Liver (tissue), 9 donors: ENCODE results near the gene EPB41L4A. TPM values are rescaled to one million over a fixed set of nuclear protein-coding genes. Genes with fewer than 3 reads are reported as not detected.

Experiments
- DNase-seq: peaks from one replicate; pipeline ENCODE4 v3.0.0-alpha.2; 2017; ENCODE audit warnings: low spot score
- H3K27ac ChIP-seq, 2 donors: one replicate each; pipeline ENCODE4 v1.7.0; 2013; ENCODE audit warnings: inconsistent platforms in 2 of 2, low read length in 2 of 2, control low read depth in 1 of 2, low read depth in 1 of 2, mild to moderate bottlenecking in 1 of 2
- H3K27me3 ChIP-seq, 4 donors: one replicate each; pipeline versions ENCODE4 v1.6.1 to v1.7.0; 2013; ENCODE audit warnings: low read length in 3 of 4, inconsistent platforms in 1 of 4, mild to moderate bottlenecking in 1 of 4, moderate library complexity in 1 of 4; ENCODE audit not compliant: control insufficient read depth in 4 of 4, insufficient read depth in 4 of 4
- H3K36me3 ChIP-seq, 4 donors: one replicate each; pipeline versions ENCODE4 v1.6.1 to v1.7.0; 2013; ENCODE audit warnings: low read length in 3 of 4, mild to moderate bottlenecking in 3 of 4, low read depth in 1 of 4, moderate library complexity in 1 of 4; ENCODE audit not compliant: control insufficient read depth in 4 of 4, insufficient read depth in 3 of 4
- H3K4me1 ChIP-seq, 4 donors: one replicate each; pipeline versions ENCODE4 v1.6.1 to v1.7.0; 2013; ENCODE audit warnings: low read length in 3 of 4, mild to moderate bottlenecking in 3 of 4, moderate library complexity in 1 of 4; ENCODE audit not compliant: control insufficient read depth in 4 of 4, insufficient read depth in 4 of 4
- H3K4me3 ChIP-seq, 3 donors: one replicate each; pipeline versions ENCODE4 v1.6.1 to v1.7.0; 2013; ENCODE audit warnings: low read length in 3 of 3, control low read depth in 1 of 3, low read depth in 1 of 3, mild to moderate bottlenecking in 1 of 3
- H3K9ac ChIP-seq, 2 donors: one replicate each; pipeline ENCODE4 v1.7.0; 2013; ENCODE audit warnings: low read length in 2 of 2, mild to moderate bottlenecking in 2 of 2, moderate library complexity in 2 of 2, control low read depth in 1 of 2, low read depth in 1 of 2
- H3K9me3 ChIP-seq, 4 donors: one replicate each; pipeline versions ENCODE4 v1.6.1 to v1.7.0; 2013; ENCODE audit warnings: low read length in 3 of 4; ENCODE audit not compliant: control insufficient read depth in 4 of 4
- CTCF ChIP-seq: fragments of 150-350 bp; IDR thresholded peaks from 2 replicates; pipeline ENCODE4 v1.5.1; 2017; ENCODE audit warnings: improper control_type of control experiment, low read depth, low read length; ENCODE audit not compliant: missing input control
- EGR1 ChIP-seq, 2 donors: IDR thresholded peaks; 2 replicates each; pipeline ENCODE4 v1.6.1; 2016 to 2018; ENCODE audit warnings: antibody characterized with exemption in 2 of 2, low read depth in 2 of 2
- FOXA1 ChIP-seq: IDR thresholded peaks from 2 replicates; pipeline ENCODE4 v1.6.1; 2016; ENCODE audit warnings: antibody characterized with exemption
- FOXA2 ChIP-seq: IDR thresholded peaks from 2 replicates; pipeline ENCODE4 v1.6.1; 2016; ENCODE audit warnings: antibody characterized with exemption
- GABPA ChIP-seq, 2 donors: IDR thresholded peaks in 1 of 2; conservative IDR thresholded peaks in 1 of 2; 2 replicates each; pipeline ENCODE4 v1.6.1; 2016; ENCODE audit warnings: antibody characterized with exemption in 2 of 2, mild to moderate bottlenecking in 1 of 2, moderate library complexity in 1 of 2
- HNF4G ChIP-seq: IDR thresholded peaks from 2 replicates; pipeline ENCODE4 v1.6.1; 2016; ENCODE audit warnings: antibody characterized with exemption
- JUND ChIP-seq, 2 donors: IDR thresholded peaks; 2 replicates each; pipeline ENCODE4 v1.6.1; 2016; ENCODE audit warnings: antibody characterized with exemption in 2 of 2
- NR2F2 ChIP-seq: IDR thresholded peaks from 2 replicates; pipeline ENCODE4 v1.6.1; 2016; ENCODE audit warnings: antibody characterized with exemption
- RAD21 ChIP-seq, 2 donors: IDR thresholded peaks; 2 replicates each; pipeline ENCODE4 v1.6.1; 2016; ENCODE audit warnings: antibody characterized with exemption in 2 of 2, mild to moderate bottlenecking in 2 of 2
- REST ChIP-seq: IDR thresholded peaks from 2 replicates; pipeline ENCODE4 v1.6.1; 2016; ENCODE audit warnings: antibody characterized with exemption, mild to moderate bottlenecking
- RXRA ChIP-seq, 2 donors: IDR thresholded peaks; 2 replicates each; pipeline ENCODE4 v1.6.1; 2017 to 2018; ENCODE audit warnings: antibody characterized with exemption in 2 of 2, mild to moderate bottlenecking in 1 of 2
- SP1 ChIP-seq: IDR thresholded peaks from 2 replicates; pipeline ENCODE4 v1.6.1; 2018; ENCODE audit warnings: antibody characterized with exemption, mild to moderate bottlenecking
- ZBTB33 ChIP-seq: IDR thresholded peaks from 2 replicates; pipeline ENCODE4 v1.6.1; 2016; ENCODE audit warnings: antibody characterized with exemption
- WGBS: extraction: QIAGEN DNeasy Blood & Tissue Kit; methylation state at CpG from one replicate; pipeline ENCODE4 v1.1.7; 2013; 5-methylcytosine and 5-hydroxymethylcytosine counted together
- polyA plus RNA-seq, 2 donors: library from polyadenylated mRNA; stranded (reverse) in 1 of 2; unstranded in 1 of 2; fragments of 200-250 nt in 1 of 2; fragments of >200 nt in 1 of 2; fragmentation: Nextera tagmentation in 1 of 2; extraction: Ambion mirVana in 1 of 2; gene quantifications; one replicate each; pipeline versions ENCODE4 v1.2.1 to v1.2.3, GENCODE V29; 2013 to 2015
- total RNA-seq, 2 donors: library from RNA; depleted of rRNA; stranded (reverse); fragments of >200 nt; gene quantifications; one replicate each; pipeline ENCODE4 v1.2.3, GENCODE V29; 2014
- donor health status: healthy.
- donor health status: healthy.
- donor health status: healthy.
- donor health status: healthy.
- donor health status: healthy.

The EPB41L4A gene
- total and polyA plus RNA-seq, 4 donors: 1.1 to 8.0 (median 3.9) TPM

- no peak for DNase-seq
- no peaks in the 10 kb centered on the region for H3K36me3 ChIP-seq
- 71% methylated on average over 2 of the region's 2 CpGs for WGBS
Observed at GRCh38 chr5:112382886-112383285, 36.2 kb downstream of the EPB41L4A start.

More at GRCh38 chr5:112382886-112383285, 36.2 kb downstream of the EPB41L4A start:
- Histone ChIP-seq H3K4me3 (no peak overlapping the region), H3K9me3 (no peaks in the 10 kb centered on the region), H3K27me3 (no peaks in the 10 kb centered on the region), H3K9ac (no peak overlapping the region), H3K27ac (no peak overlapping the region), H3K4me1 (no peaks in the 10 kb centered on the region)
- TF ChIP-seq EGR1 (IDR thresholded peaks at IDR 0.05; ENCODE audit: low read depth in 2 of 2): no peak
- TF ChIP-seq ZBTB33: no peak
- no peak for TF ChIP-seq RXRA (IDR thresholded peaks at IDR 0.05)
- no peak for TF ChIP-seq RAD21 (IDR thresholded peaks at IDR 0.05)
- no peak for TF ChIP-seq GABPA (IDR thresholded peaks at IDR 0.05 in 1 of 2, conservative IDR thresholded peaks at IDR 0.05 in 1 of 2)
- no peak for TF ChIP-seq FOXA2
- TF ChIP-seq NR2F2: no peak
- TF ChIP-seq JUND (IDR thresholded peaks at IDR 0.05): no peak
- TF ChIP-seq HNF4G: no peak
- TF ChIP-seq SP1: no peak
- TF ChIP-seq CTCF: no peak
- TF ChIP-seq FOXA1: no peak
- TF ChIP-seq REST: no peak
